Measurements from ENCODE around the gene ITIH6.

GRCh38 chrX:54785901-54786300, 12.2 kb downstream of the ITIH6 start:
- TF ChIP-seq REST (tag by site-specific recombination; IDR thresholded peaks at IDR 0.05) (no peak), ZBTB1 (tag by site-specific recombination; IDR thresholded peaks at IDR 0.05) (no peak), ZNF639 (tag by site-specific recombination; IDR thresholded peaks at IDR 0.05) (no peak), CTCF (tag by site-specific recombination; IDR thresholded peaks at IDR 0.05) (no peak), FEZF1 (tag by site-specific recombination; IDR thresholded peaks at IDR 0.05) (no peak), ZNF221 (tag by site-specific recombination; IDR thresholded peaks at IDR 0.05; ENCODE audit: borderline replicate concordance) (no peak), PRDM10 (tag by site-specific recombination; IDR thresholded peaks at IDR 0.05) (no peak), SP2 (tag by site-specific recombination; IDR thresholded peaks at IDR 0.05) (no peak), ZNF555 (tag by site-specific recombination; conservative IDR thresholded peaks at IDR 0.05) (no peak), YY1 (tag by site-specific recombination; IDR thresholded peaks at IDR 0.05) (no peak)

All from HEK293 (cell line).